Left lung (tissue), 10 donors: Measurements from ENCODE around the gene YBX1. TPM values are rescaled to one million over a fixed set of nuclear protein-coding genes. Genes with fewer than 3 reads are reported as not detected.
A peak's percentile ranks its signal among the peaks of the same experiment; 100 is the strongest.

ENCODE experiments used
- ATAC-seq: fragments of 200-7000 bp; cut with Tn5 transposase; one replicate; pipeline ENCODE4 v1.9.1; 2020; ENCODE audit warnings: moderate library complexity
- DNase-seq, 4 donors: peaks; one replicate each; pipeline ENCODE4 v3.0.0-alpha.2; 2013 to 2020
- H3K27ac ChIP-seq, 2 donors: fragments of 200-600 bp; sonication (generic) in 1 of 2; one replicate each; pipeline versions ENCODE4 v1.5.0 to v1.8.0; 2020 to 2021
- H3K27me3 ChIP-seq, 2 donors: fragments of 200-600 bp; sonication (generic) in 1 of 2; one replicate each; pipeline versions ENCODE4 v1.5.0 to v1.8.0; 2020 to 2021
- H3K36me3 ChIP-seq, 2 donors: fragments of 200-600 bp; sonication (generic) in 1 of 2; one replicate each; pipeline versions ENCODE4 v1.5.0 to v1.8.0; 2020 to 2021
- H3K4me1 ChIP-seq, 2 donors: fragments of 200-600 bp; one replicate each; pipeline ENCODE4 v1.8.0; 2021
- H3K4me3 ChIP-seq, 2 donors: fragments of 200-600 bp; sonication (generic) in 1 of 2; one replicate each; pipeline versions ENCODE4 v1.5.0 to v1.8.0; 2020 to 2021; ENCODE audit warnings: mild to moderate bottlenecking in 1 of 2
- H3K9me3 ChIP-seq, 2 donors: fragments of 200-600 bp; sonication (generic) in 1 of 2; one replicate each; pipeline versions ENCODE4 v1.5.0 to v1.8.0; 2020 to 2021
- intact Hi-C, 2 donors: fragments of 100-400 bp; cut with DNase I; formaldehyde crosslinking; loops; one replicate each; pipeline versions ENCODE4 v1.11.2 to v1.14.2; 2022
- polyA plus RNA-seq, 6 donors: library from polyadenylated mRNA; unstranded; fragments of 120-200 nt; gene quantifications; one replicate each; pipeline ENCODE4 v1.2.1, GENCODE V29; 2013; ENCODE audit not compliant: insufficient read length in 6 of 6
- total RNA-seq, 2 donors: library from RNA; stranded (reverse); fragmentation: NEBNext Ultra II Directional; extraction: Animal tissue kit (Norgen Biotek cat#: 25700); gene quantifications; one replicate each; pipeline ENCODE4 v1.2.1, GENCODE V29; 2021
- TF ChIP-seq, protein P1 (sequence below), 2 donors: fragments of 200-600 bp; sonication (generic) in 1 of 2; IDR thresholded peaks; one replicate each; pipeline versions ENCODE4 v1.5.0 to v1.8.0; 2021; ENCODE audit warnings: antibody characterized with exemption in 2 of 2
- donor health status: DM: no; HTN: yes; CAD: no.
- donor health status: DM: no; HTN: no; CAD: no.

YBX1 gene
- total and polyA plus RNA-seq, 8 donors, result 461 to 685 (median 546) TPM

DNA sequence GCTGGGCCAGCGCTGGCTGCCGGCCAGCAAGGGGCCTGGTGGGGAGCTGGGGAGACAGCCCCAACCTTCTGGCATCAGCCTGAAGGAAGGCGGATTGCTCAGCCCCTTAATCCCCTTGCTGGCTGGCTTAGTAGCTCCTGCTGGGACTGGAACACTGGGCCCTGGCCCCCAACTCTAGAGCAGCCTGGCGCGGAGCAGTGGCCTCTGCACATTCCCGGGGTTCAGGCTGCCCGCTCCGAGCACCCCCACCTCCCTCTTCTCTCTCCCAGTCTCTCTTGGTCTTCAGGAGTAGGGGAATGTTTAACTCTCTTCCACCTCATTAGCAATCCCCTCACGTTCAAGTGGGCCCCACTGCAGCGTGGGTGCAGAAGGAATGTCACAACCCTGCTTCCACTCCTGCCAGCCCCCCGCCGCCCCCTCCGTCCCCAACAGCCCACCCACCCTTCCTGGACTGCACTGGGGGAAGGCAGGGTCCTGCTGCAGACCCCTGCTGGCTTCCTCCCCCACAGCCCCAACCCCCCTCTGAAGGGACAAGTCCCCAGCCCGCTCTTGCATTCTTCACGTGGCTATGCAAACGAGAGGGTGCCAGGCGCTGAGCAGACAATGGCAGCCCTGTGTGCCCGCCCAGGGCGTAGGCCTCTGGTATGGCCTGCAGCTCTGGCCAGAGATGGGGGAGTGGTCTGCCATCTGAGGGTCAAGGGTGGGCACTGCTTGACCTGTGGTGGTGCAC is 58.8 kb downstream of the YBX1 start:
- H3K27me3 ChIP-seq, result peaks cover 0 to 5% of the 10 kb centered on the region in 2 donors
- H3K9me3 ChIP-seq, result no peaks in the 10 kb centered on the region
- DNase-seq, result peak in 1 of 4 donors; percentile 28
- TF ChIP-seq, protein P1, sequence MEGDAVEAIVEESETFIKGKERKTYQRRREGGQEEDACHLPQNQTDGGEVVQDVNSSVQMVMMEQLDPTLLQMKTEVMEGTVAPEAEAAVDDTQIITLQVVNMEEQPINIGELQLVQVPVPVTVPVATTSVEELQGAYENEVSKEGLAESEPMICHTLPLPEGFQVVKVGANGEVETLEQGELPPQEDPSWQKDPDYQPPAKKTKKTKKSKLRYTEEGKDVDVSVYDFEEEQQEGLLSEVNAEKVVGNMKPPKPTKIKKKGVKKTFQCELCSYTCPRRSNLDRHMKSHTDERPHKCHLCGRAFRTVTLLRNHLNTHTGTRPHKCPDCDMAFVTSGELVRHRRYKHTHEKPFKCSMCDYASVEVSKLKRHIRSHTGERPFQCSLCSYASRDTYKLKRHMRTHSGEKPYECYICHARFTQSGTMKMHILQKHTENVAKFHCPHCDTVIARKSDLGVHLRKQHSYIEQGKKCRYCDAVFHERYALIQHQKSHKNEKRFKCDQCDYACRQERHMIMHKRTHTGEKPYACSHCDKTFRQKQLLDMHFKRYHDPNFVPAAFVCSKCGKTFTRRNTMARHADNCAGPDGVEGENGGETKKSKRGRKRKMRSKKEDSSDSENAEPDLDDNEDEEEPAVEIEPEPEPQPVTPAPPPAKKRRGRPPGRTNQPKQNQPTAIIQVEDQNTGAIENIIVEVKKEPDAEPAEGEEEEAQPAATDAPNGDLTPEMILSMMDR (IDR thresholded peaks at IDR 0.05), result no peak
- no peak for ATAC-seq
- peaks cover 0 to 4% of the 10 kb centered on the region in 2 donors for H3K36me3 ChIP-seq
- peaks cover 0 to 6% of the 10 kb centered on the region in 2 donors for H3K4me1 ChIP-seq
- intact Hi-C loops, result no loop called here
- H3K27ac ChIP-seq, result no peak overlapping the region
- H3K4me3 ChIP-seq, result no peak overlapping the region

DNA sequence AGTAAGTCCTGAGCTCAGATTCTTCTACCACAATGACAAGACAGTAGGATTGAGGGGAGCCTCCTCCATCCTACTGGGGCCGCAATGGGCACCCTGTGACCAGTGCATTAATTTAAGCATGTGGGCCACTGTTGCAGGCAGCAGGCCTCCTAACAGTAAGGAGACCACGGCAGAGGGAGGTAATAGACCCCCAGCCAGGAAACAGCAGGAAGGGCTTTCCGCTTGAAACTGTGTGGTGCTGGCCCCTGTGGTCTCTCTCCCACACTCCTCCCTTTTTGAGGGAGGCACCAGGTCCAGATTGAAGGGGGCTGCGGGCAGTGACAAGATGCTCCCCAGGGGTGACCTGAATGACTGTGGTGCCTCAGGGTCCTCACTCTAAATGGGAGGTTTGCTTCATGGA is 59.5 kb downstream of the YBX1 start:
- no peak overlapping the region for H3K27ac ChIP-seq
- H3K27me3 ChIP-seq, result peaks cover 0 to 5% of the 10 kb centered on the region in 2 donors
- ATAC-seq, result no peak
- no peak for DNase-seq
- H3K9me3 ChIP-seq, result no peaks in the 10 kb centered on the region
- no peak overlapping the region for H3K4me3 ChIP-seq
- peaks cover 0 to 11% of the 10 kb centered on the region in 2 donors for H3K36me3 ChIP-seq
- peaks cover 0 to 6% of the 10 kb centered on the region in 2 donors for H3K4me1 ChIP-seq
- intact Hi-C loops, result no loop called here
- TF ChIP-seq, protein P1 (IDR thresholded peaks at IDR 0.05), result no peak

DNA sequence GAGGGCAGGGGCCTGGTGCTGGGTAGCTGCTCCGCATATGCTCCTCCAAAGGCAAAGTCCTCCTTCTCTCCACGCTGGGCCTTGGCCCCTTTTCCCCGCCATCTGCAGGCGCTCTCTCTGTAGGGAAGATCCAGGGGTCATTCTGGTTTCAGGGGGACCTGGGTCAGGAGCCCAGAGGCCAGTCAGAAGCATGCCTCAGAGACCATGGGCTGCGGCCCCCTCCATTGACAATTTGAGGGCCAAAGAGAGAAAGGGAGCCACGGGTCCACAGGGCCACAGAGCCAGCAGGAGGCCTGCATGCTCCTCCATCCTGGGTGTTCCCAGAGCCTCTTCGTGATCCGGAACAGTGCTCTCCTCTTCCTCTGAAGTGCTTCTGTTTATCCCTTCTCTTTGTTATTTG is 59.9 kb downstream of the YBX1 start:
- ATAC-seq (no peak), DNase-seq (no peak)
- Histone ChIP-seq H3K4me3 (no peak overlapping the region), H3K36me3 (peaks cover 0 to 15% of the 10 kb centered on the region in 2 donors), H3K4me1 (peaks cover 0 to 4% of the 10 kb centered on the region in 2 donors), H3K27me3 (peaks cover 0 to 5% of the 10 kb centered on the region in 2 donors), H3K9me3 (no peaks in the 10 kb centered on the region), H3K27ac (no peak overlapping the region)
- TF ChIP-seq, protein P1 (IDR thresholded peaks at IDR 0.05), result no peak
- intact Hi-C loops, result no loop called here

DNA sequence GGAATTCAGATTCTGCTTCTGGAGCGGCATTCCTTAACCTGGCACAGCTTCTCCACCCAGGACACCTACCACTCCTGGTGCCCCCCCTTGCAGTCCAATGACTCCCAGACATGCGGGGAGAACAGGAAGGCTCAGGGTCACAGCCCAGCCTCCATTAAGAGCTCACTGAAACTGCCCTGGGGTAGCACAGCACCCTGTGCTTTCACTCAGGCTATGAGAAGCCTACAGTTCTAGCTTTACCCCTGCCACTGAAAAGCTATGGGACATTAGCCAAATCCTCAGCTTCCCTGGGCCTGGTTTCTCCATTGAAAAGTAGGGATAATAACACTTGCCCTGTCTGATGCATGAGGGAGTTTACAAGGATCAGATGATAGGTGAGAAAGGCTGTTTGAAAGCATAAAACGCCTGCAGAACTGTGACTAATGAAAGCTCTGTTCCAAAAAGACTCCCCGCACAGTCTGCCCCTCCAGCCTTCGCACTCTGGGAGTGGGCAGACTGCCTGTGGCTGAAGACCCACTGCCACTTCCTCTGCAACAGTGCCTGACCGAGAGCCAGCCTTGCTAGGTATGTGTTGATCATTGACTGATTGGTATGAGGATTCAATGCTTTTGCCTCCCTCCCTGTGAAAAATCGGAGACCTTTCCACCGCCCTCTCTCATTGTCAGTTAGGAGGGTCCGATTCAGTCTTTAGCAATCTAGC is 60.5 kb downstream of the YBX1 start:
- TF ChIP-seq, protein P1 (IDR thresholded peaks at IDR 0.05), result no peak
- H3K4me3 ChIP-seq, result no peak overlapping the region
- no peak for ATAC-seq
- intact Hi-C loops, result no loop called here
- H3K36me3 ChIP-seq, result peaks cover 0 to 20% of the 10 kb centered on the region in 2 donors
- no peak for DNase-seq
- H3K4me1 ChIP-seq, result no peaks in the 10 kb centered on the region
- no peaks in the 10 kb centered on the region for H3K9me3 ChIP-seq
- no peak overlapping the region for H3K27ac ChIP-seq
- H3K27me3 ChIP-seq, result peaks cover 0 to 5% of the 10 kb centered on the region in 2 donors
